ENCODE measurements around the gene RTP3. TPM values are rescaled to one million over a fixed set of nuclear protein-coding genes. Genes with fewer than 3 reads are reported as not detected.
A peak's percentile ranks its signal among the peaks of the same experiment; 100 is the strongest.

RTP3 gene
- total RNA-seq, 1 donor = not detected

- no peak for DNase-seq (ENCODE audit: low read depth)
- no peak overlapping the region for H3K4me3 ChIP-seq (ENCODE audit: low read depth, low read length)
- no peak for TF ChIP-seq CTCF (IDR thresholded peaks at IDR 0.05; ENCODE audit: insufficient read depth, low read length)
Measured at GRCh38 chr3:46455231-46456115, 42.3 kb upstream of the RTP3 start.

- TF ChIP-seq CTCF (IDR thresholded peaks at IDR 0.05; ENCODE audit: insufficient read depth, low read length) = no peak
- no peak for DNase-seq (ENCODE audit: low read depth)
- no peak overlapping the region for H3K4me3 ChIP-seq (ENCODE audit: low read depth, low read length)
Measured at GRCh38 chr3:46456118-46456517, 41.7 kb upstream of the RTP3 start.

GRCh38 chr3:46460051-46460450 lies 37.7 kb upstream of the RTP3 start:
- no peak overlapping the region for H3K4me3 ChIP-seq (ENCODE audit: low read depth, low read length)
- no peak for TF ChIP-seq CTCF (IDR thresholded peaks at IDR 0.05; ENCODE audit: insufficient read depth, low read length)
- no peak for DNase-seq (ENCODE audit: low read depth)

- no peak overlapping the region for H3K4me3 ChIP-seq (ENCODE audit: low read depth, low read length)
- peak; percentile 33 for TF ChIP-seq CTCF (IDR thresholded peaks at IDR 0.05; ENCODE audit: insufficient read depth, low read length)
- DNase-seq (ENCODE audit: low read depth) = peak; percentile 34
Measured at GRCh38 chr3:46462111-46462510, 35.7 kb upstream of the RTP3 start.

GRCh38 chr3:46462511-46462910 lies 35.3 kb upstream of the RTP3 start:
- TF ChIP-seq CTCF (IDR thresholded peaks at IDR 0.05; ENCODE audit: insufficient read depth, low read length) = no peak

GRCh38 chr3:46463120-46463867 lies 34.5 kb upstream of the RTP3 start:
- DNase-seq (ENCODE audit: low read depth) = no peak
- no peak overlapping the region for H3K4me3 ChIP-seq (ENCODE audit: low read depth, low read length)
- no peak for TF ChIP-seq CTCF (IDR thresholded peaks at IDR 0.05; ENCODE audit: insufficient read depth, low read length)

More at GRCh38 chr3:46462511-46462910, 35.3 kb upstream of the RTP3 start:
- DNase-seq (ENCODE audit: low read depth) = no peak
- H3K4me3 ChIP-seq (ENCODE audit: low read depth, low read length) = no peak overlapping the region

All from fibroblast of the aortic adventitia (primary cell).